Endothelial cell of umbilical vein (primary cell): ENCODE measurements around the gene TRIM65. TPM values are rescaled to one million over a fixed set of nuclear protein-coding genes. Genes with fewer than 3 reads are reported as not detected.

Source experiments
- BruUV-seq: library from RNA; stranded (reverse); fragments of 400-500 nt; replicated peaks from 2 replicates; lab custom pipeline; 2021; lab: Mats Ljungman, UMichigan
- CTCF ChIA-PET: fragments of 300-600, 350-600 bp; sonication (Branson Sonifier 250); formaldehyde crosslinking; loops from one replicate; lab custom pipeline; 2021; ENCODE audit warnings: antibody characterized with exemption, inconsistent platforms; lab: Charles Lee
- POLR2A ChIA-PET: fragments of 300-600, 350-600 bp; sonication (Branson Sonifier 250); formaldehyde crosslinking; loops from one replicate; lab custom pipeline; 2021; ENCODE audit warnings: antibody characterized with exemption, inconsistent platforms; lab: Charles Lee
- DNase-seq: peaks from one replicate; pipeline ENCODE4 v3.0.0-alpha.2; 2011; ENCODE audit warnings: low read depth, low spot score
- FAIRE-seq: peaks from 2 replicates; lab custom pipeline; 2011; peaks lifted over from hg19 to GRCh38; lab: Jason Lieb, UNC
- H2AFZ ChIP-seq: 2 replicates; pipeline ENCODE4 v1.6.0; 2012; ENCODE audit warnings: low read depth, low read length, control low read depth, inconsistent platforms
- H3K27ac ChIP-seq: 2 replicates; pipeline ENCODE4 v1.5.1; 2011; ENCODE audit warnings: low read depth, mild to moderate bottlenecking, control low read depth, low read length, moderate library complexity; ENCODE audit not compliant: insufficient read depth
- H3K27me3 ChIP-seq, 2 experiments: 2 replicates each; pipeline versions ENCODE4 v1.6.0 to v1.6.1; 2011; ENCODE audit warnings: low read length in 2 of 2, mixed read lengths in 1 of 2; ENCODE audit not compliant: control insufficient read depth in 2 of 2, insufficient read depth in 2 of 2
- H3K36me3 ChIP-seq, 2 experiments: 2 replicates in 1 of 2; 3 replicates in 1 of 2; pipeline ENCODE4 v1.5.1; 2011; ENCODE audit warnings: low read length in 2 of 2, mild to moderate bottlenecking in 1 of 2, moderate library complexity in 1 of 2; ENCODE audit not compliant: control insufficient read depth in 2 of 2, insufficient read depth in 2 of 2; ENCODE audit errors: extremely low read depth in 1 of 2
- H3K4me1 ChIP-seq: 3 replicates; pipeline ENCODE4 v1.5.1; 2011; ENCODE audit warnings: mild to moderate bottlenecking, low read length; ENCODE audit not compliant: control insufficient read depth, insufficient read depth; ENCODE audit errors: extremely low read depth
- H3K4me2 ChIP-seq: 2 replicates; pipeline ENCODE4 v1.6.1; 2011; ENCODE audit warnings: low read length, control low read depth, mixed read lengths; ENCODE audit not compliant: insufficient read depth
- H3K4me3 ChIP-seq, 3 experiments: fragments of 200-600 bp in 1 of 3; sonication (generic), shearing (Covaris generic) in 1 of 3; replicated peaks in 1 of 3; 2 replicates each; pipeline ENCODE4 v1.5.1; 2011 to 2016; ENCODE audit warnings: control low read depth in 3 of 3, low read length in 3 of 3, mild to moderate bottlenecking in 2 of 3, inconsistent platforms in 1 of 3, low read depth in 1 of 3, moderate library complexity in 1 of 3; ENCODE audit not compliant: insufficient read depth in 1 of 3
- H3K79me2 ChIP-seq: 2 replicates; pipeline ENCODE4 v1.6.0; 2012; ENCODE audit warnings: low read length, inconsistent platforms; ENCODE audit not compliant: control insufficient read depth, insufficient read depth
- H3K9ac ChIP-seq: replicated peaks from 2 replicates; pipeline ENCODE3; 2011; ENCODE audit warnings: low read length, control low read depth; ENCODE audit not compliant: insufficient read depth; ENCODE audit errors: extremely low read depth
- H3K9me1 ChIP-seq: replicated peaks from 3 replicates; pipeline ENCODE4 v1.6.0; 2011; ENCODE audit warnings: mild to moderate bottlenecking, low read length; ENCODE audit not compliant: control insufficient read depth, insufficient read depth; ENCODE audit errors: extremely low read depth
- H3K9me3 ChIP-seq: replicated peaks from 2 replicates; pipeline ENCODE4 v1.5.1; 2012; ENCODE audit warnings: low read length, inconsistent platforms; ENCODE audit not compliant: control insufficient read depth, insufficient read depth
- H4K20me1 ChIP-seq: replicated peaks from 2 replicates; pipeline ENCODE3; 2011; ENCODE audit warnings: mild to moderate bottlenecking, low read length; ENCODE audit not compliant: control insufficient read depth, insufficient read depth; ENCODE audit errors: extremely low read depth
- CTCF ChIP-seq, 2 donors: IDR thresholded peaks; 1 replicate in 1 of 2; 2 replicates in 1 of 2; pipeline ENCODE4 v1.5.1; 2011; ENCODE audit warnings: low read length in 2 of 2, mild to moderate bottlenecking in 2 of 2, moderate library complexity in 2 of 2, control low read depth in 1 of 2, inconsistent platforms in 1 of 2, low read depth in 1 of 2; ENCODE audit not compliant: insufficient read depth in 1 of 2; ENCODE audit errors: extremely low read depth in 1 of 2
- EZH2 ChIP-seq: IDR thresholded peaks from 2 replicates; pipeline ENCODE4 v1.6.1; 2012; ENCODE audit warnings: borderline replicate concordance, low read depth, mild to moderate bottlenecking, moderate library complexity, low read length, inconsistent platforms; ENCODE audit not compliant: severe bottlenecking
- FOS ChIP-seq: IDR thresholded peaks from 2 replicates; pipeline ENCODE4 v1.6.1; 2011; ENCODE audit warnings: mild to moderate bottlenecking, low read length, moderate library complexity, borderline replicate concordance; ENCODE audit not compliant: insufficient read depth
- GATA2 ChIP-seq: IDR thresholded peaks from 2 replicates; pipeline ENCODE4 v1.7.0; 2011; ENCODE audit warnings: low read depth, mild to moderate bottlenecking, moderate library complexity, mixed read lengths, low read length; ENCODE audit not compliant: insufficient read length, insufficient read depth
- JUN ChIP-seq: IDR thresholded peaks from 2 replicates; pipeline ENCODE4 v1.6.1; 2011; ENCODE audit warnings: borderline replicate concordance, low read depth; ENCODE audit not compliant: insufficient read length, insufficient read depth
- MAX ChIP-seq: IDR thresholded peaks from 2 replicates; pipeline ENCODE4 v1.6.1; 2011; ENCODE audit not compliant: insufficient read depth, insufficient read length
- MYC ChIP-seq: IDR thresholded peaks from one replicate; pipeline ENCODE4 v1.6.1; 2011; ENCODE audit warnings: mild to moderate bottlenecking, low read depth, low read length
- POLR2A ChIP-seq: IDR thresholded peaks from 2 replicates; pipeline ENCODE4 v1.6.1; 2012; ENCODE audit warnings: low read depth, mild to moderate bottlenecking, control low read depth, low read length
- POLR2AphosphoS5 ChIP-seq: IDR thresholded peaks from 2 replicates; pipeline ENCODE4 v1.6.1; 2012; ENCODE audit warnings: low read depth, mild to moderate bottlenecking, control low read depth, low read length, moderate library complexity; ENCODE audit not compliant: insufficient read depth
- dilution Hi-C: fragments of 300-500 bp; cut with MboI; formaldehyde crosslinking; loops from one replicate; pipeline ENCODE4 v1.15.0; 2019; ENCODE audit warnings: low sequenced_read_pairs; ENCODE audit not compliant: extremely low pct_ligation_motif_present
- intact Hi-C: fragments of 100-400 bp; cut with micrococcal nuclease; formaldehyde crosslinking; loops from one replicate; pipeline ENCODE4 v1.10.0; 2022
- polyA plus RNA-seq, 4 experiments: library from polyadenylated mRNA; depleted of rRNA in 3 of 4; stranded (reverse) in 3 of 4; unstranded in 1 of 4; fragments of >200 nt; gene quantifications; 2 replicates each; pipeline versions ENCODE4 v1.2.1 to v1.2.3, GENCODE V29; 2011 to 2012; ENCODE audit warnings: missing spikeins in 1 of 4
- total RNA-seq: library from RNA; stranded (reverse); gene quantifications from 2 replicates; pipeline ENCODE4 v1.2.3, GENCODE V29; 2021

The TRIM65 gene
- total and polyA plus RNA-seq, 2 donors (not counting 3 experiments of a cell fraction or from before 2014, with no cell fraction given): 19.3 to 33.5 TPM

- Histone ChIP-seq H4K20me1 (no peaks in the 10 kb centered on the region), H3K27ac (no peak overlapping the region), H3K4me1 (peaks cover 21% of the 10 kb centered on the region), H3K9ac (no peak overlapping the region), H3K4me3 (no peak overlapping the region), H3K9me3 (no peaks in the 10 kb centered on the region), H2AFZ (no peak overlapping the region), H3K4me2 (no peak overlapping the region), H3K36me3 (no peaks in the 10 kb centered on the region), H3K9me1 (no peaks in the 10 kb centered on the region), H3K79me2 (no peaks in the 10 kb centered on the region), H3K27me3 (no peaks in the 10 kb centered on the region)
- TF ChIP-seq POLR2AphosphoS5: no peak
- TF ChIP-seq FOS: no peak
- TF ChIP-seq MYC: no peak
- no peak for TF ChIP-seq JUN
- TF ChIP-seq CTCF (IDR thresholded peaks at IDR 0.05; ENCODE audit: extremely low read depth in 1 of 2, insufficient read depth in 1 of 2, low read depth in 1 of 2, low read length in 2 of 2): no peak
- TF ChIP-seq MAX: no peak
- no peak for TF ChIP-seq GATA2
- TF ChIP-seq POLR2A: no peak
- TF ChIP-seq EZH2: no peak
- dilution Hi-C loops (no loop called here), intact Hi-C loops (no loop called here)
- ChIA-PET POLR2A (no interaction called here), CTCF (interaction anchor here (1.2 to 1.4 kb wide), 3 partner anchors 8 to 14 kb away, joined by 4 to 7 read pairs (median 5); no protein-coding TSS in a partner anchor)
- FAIRE-seq (no peak), DNase-seq (no peak)
- no TSS peak for BruUV-seq
Observed at GRCh38 chr17:75840799-75841164, 56.0 kb downstream of the TRIM65 start.
